ENCODE measurements around the gene RAB20.
"Not testable (repeated sequence)": the region's sequence is repeated elsewhere in the genome, so short reads cannot be mapped to it uniquely, and the experiment has no call there.

RAB20 gene

DNA sequence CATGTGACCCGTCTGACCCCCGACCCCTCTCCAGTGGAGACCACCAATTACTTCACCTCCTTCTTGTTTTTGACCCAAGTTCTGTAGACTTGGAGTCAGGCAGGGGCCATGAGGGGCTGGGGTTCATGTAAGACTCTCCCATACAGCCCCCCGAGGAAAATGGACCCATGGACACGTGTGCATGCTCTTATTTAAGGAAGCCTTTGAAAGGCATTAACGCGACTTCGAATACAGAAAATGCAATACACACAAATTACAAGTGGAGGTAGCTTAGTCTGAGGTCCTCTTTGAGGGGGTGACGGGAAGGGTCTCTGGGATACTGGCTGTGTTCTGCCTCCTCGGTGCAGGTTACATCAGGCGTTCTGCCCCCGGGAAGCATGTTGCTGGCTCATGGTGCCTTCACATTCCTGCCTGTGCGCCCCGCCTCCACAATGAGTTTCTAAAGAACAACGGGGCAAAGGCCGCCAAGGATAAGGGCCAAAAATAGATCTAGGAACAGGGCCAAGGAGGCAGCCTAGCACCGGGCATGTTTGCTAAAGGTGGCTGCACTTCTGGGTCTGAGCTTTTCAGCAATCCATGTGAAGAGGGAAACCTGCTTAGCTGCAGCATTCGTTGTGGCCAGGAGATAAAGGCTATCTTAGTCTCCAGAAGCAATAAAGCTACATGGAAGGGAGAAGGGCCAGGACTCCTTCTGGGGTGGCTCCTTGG is 54.5 kb downstream of the RAB20 start:
- no peak for DNase-seq

GRCh38 chr13:110506396-110506795 is 55.1 kb downstream of the RAB20 start:
- no peak for DNase-seq

GRCh38 chr13:110505594-110505993 is 55.9 kb downstream of the RAB20 start:
- DNase-seq: no peak

GRCh38 chr13:110503979-110504499 is 57.5 kb downstream of the RAB20 start:
- DNase-seq: no peak

- peak; percentile 20 for DNase-seq
These were observed 58.3 kb downstream of the RAB20 start for GRCh38 chr13:110503037-110503901.

DNA sequence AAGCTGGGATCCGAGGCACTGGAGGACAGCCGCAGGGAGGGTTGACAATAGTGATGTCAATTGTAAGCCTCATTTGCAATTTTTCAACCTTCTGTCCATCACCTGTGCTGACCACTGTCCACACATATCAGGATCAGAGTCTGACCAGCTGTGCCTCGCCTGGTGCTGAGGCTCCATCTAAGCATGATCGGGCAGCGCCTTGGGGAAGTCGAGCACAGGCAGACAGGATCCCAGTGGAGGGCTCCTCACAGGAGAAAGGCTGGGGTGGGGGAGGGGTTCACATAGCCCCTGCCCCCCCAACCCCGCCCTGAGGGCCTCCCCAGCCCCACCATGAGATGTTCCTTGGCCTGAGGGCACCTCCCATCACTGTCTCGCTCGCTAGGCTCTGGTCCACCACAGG is 60.3 kb downstream of the RAB20 start:
- DNase-seq: no peak

DNA sequence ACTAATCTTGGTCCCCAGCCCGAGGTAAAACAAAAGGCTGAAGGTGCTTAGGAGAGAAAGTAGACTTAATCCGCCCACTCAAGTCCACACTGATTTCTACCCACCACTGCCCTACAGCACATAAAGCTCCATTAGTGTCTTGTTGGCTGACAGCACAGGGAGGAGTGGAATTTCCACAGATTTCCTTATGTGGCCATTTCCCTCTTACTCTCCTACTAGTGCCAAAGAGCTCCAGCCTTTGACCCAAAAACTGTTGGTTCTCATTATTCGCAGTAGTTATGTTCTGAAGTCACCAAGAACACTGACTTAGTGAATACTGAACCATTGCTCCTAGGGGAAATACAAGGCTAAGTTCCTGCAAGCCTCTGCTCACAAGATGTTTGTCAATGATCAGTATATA is 61.2 kb downstream of the RAB20 start:
- DNase-seq: peak; percentile 18

GRCh38 chr13:110499621-110500281 is 61.8 kb downstream of the RAB20 start:
- DNase-seq: no peak

DNA sequence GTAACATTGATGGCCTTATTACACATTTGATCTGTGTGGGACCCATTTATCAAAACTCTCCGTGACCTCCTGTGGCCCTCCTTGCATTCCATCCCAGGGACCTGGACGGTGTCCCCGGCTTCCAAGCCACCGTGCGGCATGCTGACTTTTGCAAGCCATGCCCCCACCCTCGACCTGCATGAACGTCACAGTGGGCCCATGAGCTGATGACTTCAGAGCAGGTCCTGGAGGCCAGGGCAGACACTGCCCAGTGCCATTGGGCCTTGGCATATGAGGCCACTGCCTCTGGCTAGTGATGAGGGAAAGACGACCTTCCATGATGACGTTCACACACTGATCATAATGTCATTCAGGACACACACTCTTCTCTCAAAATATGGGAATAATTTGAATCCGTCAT is 62.8 kb downstream of the RAB20 start:
- no peak for DNase-seq

- DNase-seq: no peak
These were observed 63.2 kb downstream of the RAB20 start for GRCh38 chr13:110498327-110498726.

DNA sequence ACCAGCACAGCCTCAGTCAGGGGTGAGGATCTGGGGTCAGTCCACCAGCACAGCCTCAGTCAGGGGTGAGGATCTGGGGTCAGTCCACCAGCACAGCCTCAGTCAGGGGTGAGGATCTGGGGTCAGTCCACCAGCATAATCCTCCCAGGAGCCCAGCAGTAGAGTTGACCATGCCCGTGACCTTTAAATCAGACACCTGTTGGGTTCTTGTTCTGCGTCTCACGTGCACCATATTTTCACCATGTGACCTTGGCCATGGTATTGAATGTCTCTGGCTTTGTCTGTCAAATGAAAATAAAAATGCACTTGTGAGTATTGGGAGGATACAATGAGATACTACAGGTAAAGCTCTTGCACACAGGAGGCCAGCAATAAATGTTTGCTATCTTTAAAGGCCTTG is 63.6 kb downstream of the RAB20 start:
- DNase-seq: not testable (repeated sequence)

GRCh38 chr13:110497003-110497402 is 64.5 kb downstream of the RAB20 start:
- DNase-seq: no peak

DNA sequence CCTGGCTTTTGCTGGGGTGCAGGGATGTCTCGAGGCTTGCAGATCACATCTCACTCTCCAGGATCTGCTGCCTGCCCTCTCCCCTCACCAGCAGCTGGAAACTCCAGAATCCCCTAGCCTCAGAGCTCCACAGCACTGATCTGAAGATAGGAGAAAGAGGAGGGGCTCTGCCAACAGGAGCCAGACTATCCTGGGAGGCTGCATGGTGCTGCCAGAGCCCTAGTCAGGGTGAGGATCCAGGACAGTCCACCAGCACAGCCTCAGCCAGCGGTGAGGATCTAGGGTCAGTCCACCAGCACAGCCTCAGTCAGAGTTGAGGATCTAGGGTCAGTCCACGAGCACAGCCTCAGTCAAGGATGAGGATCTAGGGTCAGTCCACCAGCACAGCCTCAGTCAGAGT is 65.2 kb downstream of the RAB20 start:
- no peak for DNase-seq

DNA sequence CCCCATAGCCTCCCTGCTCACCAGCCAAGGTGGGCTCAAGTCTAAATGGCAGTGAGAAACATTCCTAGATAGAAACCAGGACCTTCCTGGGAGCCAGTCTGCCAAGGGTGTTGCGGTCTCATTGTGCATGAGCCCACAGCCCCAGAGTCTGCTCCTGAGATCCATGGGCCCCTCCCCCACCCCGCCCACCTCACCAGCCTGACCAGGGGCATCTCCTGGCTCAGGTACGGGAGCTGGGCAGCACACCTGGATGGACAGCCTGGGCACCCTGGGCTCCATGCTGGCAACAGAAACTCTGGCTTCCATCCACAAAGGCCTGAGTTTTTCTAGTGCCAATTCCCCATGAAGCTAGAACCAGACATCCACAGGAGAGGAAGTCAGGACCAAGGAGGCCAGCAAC is 65.6 kb downstream of the RAB20 start:
- DNase-seq: no peak

GRCh38 chr13:110495376-110495775 is 66.1 kb downstream of the RAB20 start:
- no peak for DNase-seq

GRCh38 chr13:110493613-110494012 is 67.9 kb downstream of the RAB20 start:
- no peak for DNase-seq

- DNase-seq: no peak
These were observed 68.6 kb downstream of the RAB20 start for GRCh38 chr13:110492679-110493593.

GRCh38 chr13:110491869-110492678 is 69.4 kb downstream of the RAB20 start:
- no peak for DNase-seq

GRCh38 chr13:110490009-110490770 is 71.3 kb downstream of the RAB20 start:
- no peak for DNase-seq

DNA sequence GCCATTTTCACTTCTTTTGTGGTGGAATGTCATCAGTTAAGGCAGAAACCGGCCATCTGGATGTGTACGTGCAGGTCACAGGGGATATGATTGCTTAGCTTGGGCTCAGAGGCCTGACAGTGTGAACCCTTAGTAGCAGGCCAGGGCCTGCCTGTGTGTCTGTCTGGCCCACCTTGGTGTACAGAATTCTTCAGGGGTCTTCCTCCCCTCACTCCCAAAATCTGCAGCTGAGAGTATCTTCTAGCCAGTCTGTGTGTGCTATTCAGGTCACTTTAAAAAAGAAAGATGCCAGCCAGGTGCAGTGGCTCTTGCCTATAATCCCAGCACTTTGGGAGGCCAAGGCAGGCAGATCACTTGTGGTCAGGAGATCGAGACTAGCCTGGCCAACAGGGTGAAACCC is 74.6 kb downstream of the RAB20 start:
- not testable (repeated sequence) for DNase-seq

All from inflammatory macrophage treated with lipopolysaccharide for 4 hours (primary cell).